ENCODE results near the gene SOHLH1.

DNA sequence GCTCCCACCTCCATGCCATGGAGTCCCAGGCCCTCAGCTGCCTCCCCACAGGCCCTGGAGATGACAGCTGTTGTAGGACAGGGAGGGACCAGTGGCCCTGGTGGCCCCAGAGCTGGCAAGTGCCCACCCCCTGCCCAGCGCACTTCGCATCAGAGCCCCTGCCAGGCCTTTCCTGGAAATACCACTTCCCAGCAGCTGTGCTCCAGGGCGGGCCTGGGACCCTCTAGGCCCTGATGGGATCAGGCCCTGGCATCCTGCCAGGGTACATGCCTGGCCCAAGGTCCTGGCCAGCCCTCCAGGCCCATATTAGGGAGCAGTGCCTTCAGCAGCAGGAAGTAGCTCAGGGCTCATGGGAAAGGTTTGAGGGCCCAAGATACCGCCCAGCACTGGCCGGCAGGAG lies 5.2 kb upstream of the SOHLH1 start:
- TF ChIP-seq, protein P1, sequence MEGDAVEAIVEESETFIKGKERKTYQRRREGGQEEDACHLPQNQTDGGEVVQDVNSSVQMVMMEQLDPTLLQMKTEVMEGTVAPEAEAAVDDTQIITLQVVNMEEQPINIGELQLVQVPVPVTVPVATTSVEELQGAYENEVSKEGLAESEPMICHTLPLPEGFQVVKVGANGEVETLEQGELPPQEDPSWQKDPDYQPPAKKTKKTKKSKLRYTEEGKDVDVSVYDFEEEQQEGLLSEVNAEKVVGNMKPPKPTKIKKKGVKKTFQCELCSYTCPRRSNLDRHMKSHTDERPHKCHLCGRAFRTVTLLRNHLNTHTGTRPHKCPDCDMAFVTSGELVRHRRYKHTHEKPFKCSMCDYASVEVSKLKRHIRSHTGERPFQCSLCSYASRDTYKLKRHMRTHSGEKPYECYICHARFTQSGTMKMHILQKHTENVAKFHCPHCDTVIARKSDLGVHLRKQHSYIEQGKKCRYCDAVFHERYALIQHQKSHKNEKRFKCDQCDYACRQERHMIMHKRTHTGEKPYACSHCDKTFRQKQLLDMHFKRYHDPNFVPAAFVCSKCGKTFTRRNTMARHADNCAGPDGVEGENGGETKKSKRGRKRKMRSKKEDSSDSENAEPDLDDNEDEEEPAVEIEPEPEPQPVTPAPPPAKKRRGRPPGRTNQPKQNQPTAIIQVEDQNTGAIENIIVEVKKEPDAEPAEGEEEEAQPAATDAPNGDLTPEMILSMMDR (IDR thresholded peaks at IDR 0.05; ENCODE audit: insufficient read depth, low read length) = no peak
- TF ChIP-seq POLR2AphosphoS5 (IDR thresholded peaks at IDR 0.05; ENCODE audit: low read depth) = no peak
